HCT116 (cell line): ENCODE measurements around the gene FGF14. TPM values are rescaled to one million over a fixed set of nuclear protein-coding genes. Genes with fewer than 3 reads are reported as not detected.

Experiments
- ATAC-seq: fragments of 200-7000 bp; cut with Tn5 transposase; 2 replicates; pipeline ENCODE4 v1.9.1; 2020; ENCODE audit warnings: mild to moderate bottlenecking, moderate library complexity
- BruUV-seq: library from RNA; stranded (reverse); fragments of 400-500 nt; replicated peaks from 2 replicates; lab custom pipeline; 2021; lab: Mats Ljungman, UMichigan
- CTCF ChIA-PET: fragments of 300-600 bp; sonication (Branson Sonifier 250); formaldehyde crosslinking; loops from one replicate; lab custom pipeline; 2021; ENCODE audit warnings: antibody characterized with exemption; lab: Charles Lee
- POLR2A ChIA-PET: fragments of 300-600, 350-600 bp; sonication (Branson Sonifier 250); formaldehyde crosslinking; loops from one replicate; lab custom pipeline; 2021; ENCODE audit warnings: antibody characterized with exemption; lab: Charles Lee
- RAD21 ChIA-PET, 2 experiments: fragments of 300-600 bp; sonication (Branson Sonifier 250); formaldehyde crosslinking; loops; one replicate each; lab custom pipeline; 2023; ENCODE audit warnings: low total read pairs in 2 of 2; ENCODE audit not compliant: uncharacterized antibody in 2 of 2, unreplicated experiment in 2 of 2, low non-redundant PET in 1 of 2; lab: Charles Lee
- DNase-seq: peaks from one replicate; pipeline ENCODE4 v3.0.0-alpha.2; 2010; ENCODE audit warnings: low read depth, low spot score
- H2AFZ ChIP-seq: fragments of 200-600 bp; shearing (Covaris generic), sonication (generic); 2 replicates; pipeline ENCODE4 v1.6.1; 2017; ENCODE audit warnings: low read depth, mixed run types, mixed read lengths, antibody characterized with exemption, low read length; ENCODE audit not compliant: poor library complexity, severe bottlenecking
- H3K27ac ChIP-seq: 2 replicates; pipeline ENCODE4 v1.5.1; 2012; ENCODE audit warnings: low read depth, low read length
- H3K27me3 ChIP-seq: fragments of 200-600 bp; sonication (generic); 2 replicates; pipeline ENCODE4 v1.6.1; 2016; ENCODE audit warnings: mixed run types, low read length, mixed read lengths; ENCODE audit not compliant: insufficient read depth
- H3K36me3 ChIP-seq, 2 experiments: fragments of 200-500 bp in 1 of 2; fragments of 200-600 bp in 1 of 2; sonication (Bioruptor generic) in 1 of 2; sonication (generic) in 1 of 2; 2 replicates each; pipeline versions ENCODE4 v1.5.1 to v1.6.1; 2014 to 2016; ENCODE audit warnings: low read length in 2 of 2, inconsistent platforms in 1 of 2, mixed read lengths in 1 of 2, mixed run types in 1 of 2; ENCODE audit not compliant: insufficient read depth in 2 of 2, control insufficient read depth in 1 of 2
- H3K4me1 ChIP-seq, 2 experiments: fragments of 200-600 bp in 1 of 2; sonication (generic) in 1 of 2; 2 replicates each; pipeline versions ENCODE4 v1.5.1 to v1.6.1; 2012 to 2017; ENCODE audit warnings: low read length in 2 of 2, inconsistent platforms in 1 of 2, mild to moderate bottlenecking in 1 of 2, mixed read lengths in 1 of 2, mixed run types in 1 of 2, moderate library complexity in 1 of 2; ENCODE audit not compliant: insufficient read depth in 2 of 2, control insufficient read depth in 1 of 2
- H3K4me2 ChIP-seq: fragments of 200-600 bp; sonication (generic); 2 replicates; pipeline ENCODE4 v1.6.1; 2017; ENCODE audit warnings: mixed run types, low read length, mixed read lengths
- H3K4me3 ChIP-seq, 2 experiments: fragments of 200-600 bp in 1 of 2; sonication (generic) in 1 of 2; replicated peaks in 1 of 2; 2 replicates each; pipeline ENCODE4 v1.5.1; 2011 to 2016; ENCODE audit warnings: low read length in 2 of 2, control low read depth in 1 of 2, low read depth in 1 of 2, mild to moderate bottlenecking in 1 of 2, mixed read lengths in 1 of 2, mixed run types in 1 of 2
- H3K79me2 ChIP-seq: fragments of 200-600 bp; sonication (generic); 2 replicates; pipeline ENCODE4 v1.6.1; 2017; ENCODE audit warnings: mild to moderate bottlenecking, mixed run types, low read length, moderate library complexity, mixed read lengths; ENCODE audit not compliant: insufficient read depth
- H3K9ac ChIP-seq: fragments of 200-600 bp; sonication (generic); 2 replicates; pipeline ENCODE4 v1.6.1; 2016; ENCODE audit warnings: low read length, mixed read lengths
- H3K9me2 ChIP-seq: fragments of 200-600 bp; sonication (generic), shearing (Covaris generic); 2 replicates; pipeline ENCODE4 v1.6.1; 2017; ENCODE audit warnings: mixed run types, mild to moderate bottlenecking, moderate library complexity; ENCODE audit not compliant: insufficient read depth
- H3K9me3 ChIP-seq, 2 experiments: fragments of 200-500 bp in 1 of 2; fragments of 200-600 bp in 1 of 2; sonication (Bioruptor generic) in 1 of 2; sonication (generic) in 1 of 2; 2 replicates each; pipeline ENCODE4 v1.6.1; 2014 to 2017; ENCODE audit warnings: low read length in 2 of 2, mixed read lengths in 2 of 2, inconsistent platforms in 1 of 2, low read depth in 1 of 2, mild to moderate bottlenecking in 1 of 2, mixed run types in 1 of 2, moderate library complexity in 1 of 2; ENCODE audit not compliant: control insufficient read depth in 1 of 2, insufficient read depth in 1 of 2
- H4K20me1 ChIP-seq: fragments of 200-600 bp; sonication (generic), shearing (Covaris generic); 2 replicates; pipeline ENCODE4 v1.6.1; 2017; ENCODE audit warnings: mixed run types, mild to moderate bottlenecking, moderate library complexity; ENCODE audit not compliant: insufficient read depth
- CBX3 ChIP-seq: IDR thresholded peaks from 2 replicates; pipeline ENCODE4 v1.6.1; 2012; ENCODE audit warnings: low read depth
- CEBPB ChIP-seq: IDR thresholded peaks from 2 replicates; pipeline ENCODE4 v1.6.1; 2012; ENCODE audit warnings: low read depth
- CTCF ChIP-seq, 3 experiments: fragments of 200-600 bp in 1 of 3; sonication (generic) in 1 of 3; IDR thresholded peaks in 2 of 3; conservative IDR thresholded peaks in 1 of 3; 2 replicates each; pipeline ENCODE4 v1.5.1; 2012 to 2017; ENCODE audit warnings: low read depth in 2 of 3, low read length in 2 of 3, antibody characterized with exemption in 1 of 3, borderline replicate concordance in 1 of 3, control low read depth in 1 of 3, mild to moderate bottlenecking in 1 of 3, mixed read lengths in 1 of 3, mixed run types in 1 of 3, moderate library complexity in 1 of 3; ENCODE audit not compliant: insufficient read depth in 1 of 3
- EGR1 ChIP-seq: IDR thresholded peaks from 2 replicates; pipeline ENCODE4 v1.6.1; 2012; ENCODE audit warnings: low read depth
- ELF1 ChIP-seq: IDR thresholded peaks from 2 replicates; pipeline ENCODE4 v1.6.1; 2012; ENCODE audit warnings: low read depth, borderline replicate concordance
- EZH2 ChIP-seq: fragments of 200-600 bp; sonication (generic); IDR thresholded peaks from 2 replicates; pipeline ENCODE4 v1.6.1; 2017; ENCODE audit warnings: antibody characterized with exemption, mixed run types
- EZH2phosphoT487 ChIP-seq: fragments of 200-600 bp; IDR thresholded peaks from 2 replicates; pipeline ENCODE4 v1.6.1; 2018; ENCODE audit warnings: antibody characterized with exemption, borderline replicate concordance
- FOSL1 ChIP-seq: IDR thresholded peaks from 2 replicates; pipeline ENCODE4 v1.6.1; 2012; ENCODE audit warnings: low read depth
- JUND ChIP-seq: IDR thresholded peaks from 2 replicates; pipeline ENCODE4 v1.6.1; 2012
- POLR2A ChIP-seq: IDR thresholded peaks from 2 replicates; pipeline ENCODE4 v1.7.0; 2011; ENCODE audit warnings: borderline replicate concordance; ENCODE audit not compliant: insufficient read depth, insufficient read length; ENCODE audit errors: extremely low read depth
- POLR2AphosphoS5 ChIP-seq: IDR thresholded peaks from 2 replicates; pipeline ENCODE4 v1.6.1; 2011; ENCODE audit warnings: mild to moderate bottlenecking, low read depth, low read length, moderate library complexity
- SP1 ChIP-seq: IDR thresholded peaks from 2 replicates; pipeline ENCODE4 v1.6.1; 2012; ENCODE audit warnings: low read depth
- TCF7L2 ChIP-seq: IDR thresholded peaks from 2 replicates; pipeline ENCODE4 v1.7.0; 2011; ENCODE audit warnings: borderline replicate concordance, inconsistent platforms; ENCODE audit not compliant: insufficient read depth, insufficient read length; ENCODE audit errors: extremely low read depth
- YY1 ChIP-seq: IDR thresholded peaks from 2 replicates; pipeline ENCODE4 v1.6.1; 2011; ENCODE audit warnings: low read length, low read depth, moderate library complexity, mild to moderate bottlenecking; ENCODE audit not compliant: insufficient replicate concordance; ENCODE audit errors: extremely low read depth
- ZFX ChIP-seq: fragments of 450-650 bp; IDR thresholded peaks from 2 replicates; pipeline ENCODE4 v1.6.1; 2017
- ZNF274 ChIP-seq: fragments of 200-500 bp; sonication (Bioruptor generic); IDR thresholded peaks from 2 replicates; pipeline ENCODE4 v1.6.1; 2014; ENCODE audit warnings: mild to moderate bottlenecking, low read depth, low read length, inconsistent platforms
- intact Hi-C: fragments of 100-400 bp; cut with micrococcal nuclease; formaldehyde crosslinking; loops from 2 replicates; pipeline ENCODE4 v1.10.0; 2022
- total RNA-seq: library from RNA; stranded (reverse); gene quantifications from one replicate; pipeline ENCODE4 v1.2.1, GENCODE V29; 2021; ENCODE audit not compliant: unreplicated experiment
- TF ChIP-seq, protein P1 (sequence below): IDR thresholded peaks from 2 replicates; pipeline ENCODE4 v1.6.1; 2012
- TF ChIP-seq, protein P2 (sequence below): IDR thresholded peaks from 2 replicates; pipeline ENCODE4 v1.6.1; 2012

The FGF14 gene
- total RNA-seq, 1 experiment from 2014 or later: not detected

DNA sequence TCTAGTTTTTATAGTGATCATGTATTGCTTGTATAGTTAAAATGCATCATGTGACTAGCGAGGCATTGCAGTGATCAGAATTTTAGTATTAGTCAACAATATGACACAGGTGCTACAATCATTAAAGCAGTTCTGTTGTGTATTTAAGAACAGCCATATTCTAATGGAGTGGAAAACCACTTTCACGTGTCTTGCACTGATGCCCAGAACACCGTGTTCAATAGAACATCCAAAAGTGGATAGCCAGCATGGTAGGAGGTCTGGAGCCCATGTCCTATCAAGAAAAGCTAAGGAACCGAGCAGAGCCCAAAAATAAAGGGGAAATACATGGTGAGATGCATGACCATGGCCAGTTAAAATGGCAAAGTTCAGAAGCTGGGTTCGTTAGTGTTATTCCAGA lies 55.1 kb downstream of the FGF14 start:
- no peaks in the 10 kb centered on the region for H3K4me1 ChIP-seq
- no peak overlapping the region for H3K4me3 ChIP-seq
- no peaks in the 10 kb centered on the region for H3K9me3 ChIP-seq
- H3K27ac ChIP-seq: no peak overlapping the region
- no peaks in the 10 kb centered on the region for H3K27me3 ChIP-seq
- no peak for TF ChIP-seq POLR2A
- no peak for TF ChIP-seq EZH2
- TF ChIP-seq ELF1: no peak
- no peak overlapping the region for H3K9ac ChIP-seq
- RAD21 ChIA-PET: no interaction called here
- H3K36me3 ChIP-seq: no peaks in the 10 kb centered on the region
- H2AFZ ChIP-seq: no peak overlapping the region
- no peaks in the 10 kb centered on the region for H3K9me2 ChIP-seq
- POLR2A ChIA-PET: no interaction called here
- no peaks in the 10 kb centered on the region for H3K79me2 ChIP-seq
- CTCF ChIA-PET: no interaction called here
- no peak overlapping the region for H3K4me2 ChIP-seq
- no peak for ATAC-seq
- DNase-seq: no peak
- no peaks in the 10 kb centered on the region for H4K20me1 ChIP-seq
- no TSS peak for BruUV-seq
- intact Hi-C loops: no loop called here

DNA sequence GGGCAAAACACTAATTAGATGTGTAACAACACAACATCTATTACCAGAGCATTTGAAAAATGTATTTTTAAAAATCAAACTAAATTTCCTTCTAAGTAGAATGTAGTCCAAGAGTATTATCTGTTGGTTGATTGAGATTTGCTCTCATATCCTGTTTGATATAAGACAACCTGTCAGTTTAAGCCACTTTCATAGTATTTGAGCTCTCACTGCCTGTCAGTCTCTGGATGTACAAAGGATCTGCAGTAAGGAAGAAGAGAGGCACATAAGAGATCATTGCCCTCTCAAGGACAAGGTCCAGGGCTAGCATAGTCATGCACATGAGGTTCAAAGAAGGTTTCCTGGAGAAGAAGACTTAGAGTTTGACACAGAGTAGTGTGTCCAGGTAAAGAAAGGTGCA lies 57.4 kb downstream of the FGF14 start:
- intact Hi-C loops: no loop called here
- no peaks in the 10 kb centered on the region for H3K9me2 ChIP-seq
- ATAC-seq (no peak), DNase-seq (no peak)
- H3K36me3 ChIP-seq: no peaks in the 10 kb centered on the region
- H3K27ac ChIP-seq: no peak overlapping the region
- no peak overlapping the region for H3K9ac ChIP-seq
- no peak overlapping the region for H3K4me2 ChIP-seq
- no peak overlapping the region for H2AFZ ChIP-seq
- no peaks in the 10 kb centered on the region for H3K4me1 ChIP-seq
- H4K20me1 ChIP-seq: no peaks in the 10 kb centered on the region
- TF ChIP-seq CBX3: no peak
- TF ChIP-seq, protein P1, sequence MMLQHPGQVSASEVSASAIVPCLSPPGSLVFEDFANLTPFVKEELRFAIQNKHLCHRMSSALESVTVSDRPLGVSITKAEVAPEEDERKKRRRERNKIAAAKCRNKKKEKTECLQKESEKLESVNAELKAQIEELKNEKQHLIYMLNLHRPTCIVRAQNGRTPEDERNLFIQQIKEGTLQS: no peak
- TF ChIP-seq ZNF274: no peak
- TF ChIP-seq, protein P2, sequence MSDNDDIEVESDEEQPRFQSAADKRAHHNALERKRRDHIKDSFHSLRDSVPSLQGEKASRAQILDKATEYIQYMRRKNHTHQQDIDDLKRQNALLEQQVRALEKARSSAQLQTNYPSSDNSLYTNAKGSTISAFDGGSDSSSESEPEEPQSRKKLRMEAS: no peak
- no peak for TF ChIP-seq TCF7L2
- no peak for TF ChIP-seq CTCF (IDR thresholded peaks at IDR 0.05 in 2 of 3, conservative IDR thresholded peaks at IDR 0.05 in 1 of 3; ENCODE audit: borderline replicate concordance in 1 of 3, insufficient read depth in 1 of 3, low read depth in 2 of 3, low read length in 2 of 3)
- no peak for TF ChIP-seq EZH2phosphoT487
- no peak for TF ChIP-seq JUND
- no peak for TF ChIP-seq YY1
- no peak for TF ChIP-seq ZFX
- TF ChIP-seq POLR2A: no peak
- no peak for TF ChIP-seq EGR1
- no peak for TF ChIP-seq ELF1
- no peak for TF ChIP-seq SP1
- no peak for TF ChIP-seq CEBPB
- TF ChIP-seq POLR2AphosphoS5: no peak
- no peak for TF ChIP-seq FOSL1
- no peak overlapping the region for H3K4me3 ChIP-seq
- BruUV-seq: no TSS peak
- CTCF ChIA-PET: no interaction called here
- POLR2A ChIA-PET: no interaction called here
- RAD21 ChIA-PET: no interaction called here
- no peaks in the 10 kb centered on the region for H3K79me2 ChIP-seq
- no peaks in the 10 kb centered on the region for H3K9me3 ChIP-seq
- H3K27me3 ChIP-seq: no peaks in the 10 kb centered on the region
